Glutamatergic neuron (in vitro differentiated cells): ENCODE measurements around the gene IKZF3. TPM values are rescaled to one million over a fixed set of nuclear protein-coding genes. Genes with fewer than 3 reads are reported as not detected.
A peak's percentile ranks its signal among the peaks of the same experiment; 100 is the strongest.
"Not testable (repeated sequence)": the region's sequence is repeated elsewhere in the genome, so short reads cannot be mapped to it uniquely, and the experiment has no call there.

Source experiments
- DNase-seq: peaks from one replicate; pipeline ENCODE4 v3.0.0; 2022
- H3K27ac Mint-ChIP-seq: one replicate; pipeline ENCODE4 v1.8.0; 2020; ENCODE audit warnings: mild to moderate bottlenecking, mixed read lengths, inconsistent platforms; ENCODE audit not compliant: unreplicated experiment
- H3K27me3 Mint-ChIP-seq: one replicate; pipeline ENCODE4 v1.8.0; 2020; ENCODE audit warnings: mild to moderate bottlenecking, moderate library complexity, mixed read lengths, inconsistent platforms; ENCODE audit not compliant: unreplicated experiment
- H3K36me3 Mint-ChIP-seq: one replicate; pipeline ENCODE4 v1.8.0; 2020; ENCODE audit warnings: mild to moderate bottlenecking, mixed read lengths, inconsistent platforms; ENCODE audit not compliant: unreplicated experiment
- H3K4me1 Mint-ChIP-seq: one replicate; pipeline ENCODE4 v1.8.0; 2020; ENCODE audit warnings: mild to moderate bottlenecking, low read depth, mixed read lengths, inconsistent platforms; ENCODE audit not compliant: unreplicated experiment
- H3K4me3 Mint-ChIP-seq: one replicate; pipeline ENCODE4 v1.8.0; 2020; ENCODE audit warnings: mild to moderate bottlenecking, mixed read lengths, inconsistent platforms; ENCODE audit not compliant: unreplicated experiment
- H3K9me3 Mint-ChIP-seq: one replicate; pipeline ENCODE4 v1.8.0; 2020; ENCODE audit warnings: mild to moderate bottlenecking, moderate library complexity, mixed read lengths, inconsistent platforms; ENCODE audit not compliant: unreplicated experiment
- CTCF ChIP-seq: fragments of 200-600 bp; sonication (generic); IDR thresholded peaks from one replicate; pipeline ENCODE4 v1.5.0; 2021; ENCODE audit not compliant: partially characterized antibody, unreplicated experiment
- microRNA-seq: library from miRNA; unstranded; fragments of <30 nt; microRNA quantifications from one replicate; pipeline ENCODE4, GENCODE V29; 2020; ENCODE audit not compliant: unreplicated experiment
- total RNA-seq: library from RNA; stranded (reverse); fragmentation: NEBNext Ultra II Directional; extraction: Animal tissue kit (Norgen Biotek cat#: 25700); gene quantifications from one replicate; pipeline ENCODE4 v1.2.1, GENCODE V29; 2021; ENCODE audit not compliant: unreplicated experiment

Gene IKZF3
- total RNA-seq, 1 donor from 2014 or later, result not detected

- Mint-ChIP-seq H3K4me1 (peaks cover 14% of the 10 kb centered on the region), H3K27me3 (peaks cover 4% of the 10 kb centered on the region), H3K9me3 (peaks cover 11% of the 10 kb centered on the region), H3K4me3 (no peak overlapping the region), H3K27ac (no peak overlapping the region), H3K36me3 (no peaks in the 10 kb centered on the region)
- DNase-seq, result no peak
- no peak for TF ChIP-seq CTCF
Observed at GRCh38 chr17:39711851-39712250, 152.3 kb downstream of the IKZF3 start.

DNA sequence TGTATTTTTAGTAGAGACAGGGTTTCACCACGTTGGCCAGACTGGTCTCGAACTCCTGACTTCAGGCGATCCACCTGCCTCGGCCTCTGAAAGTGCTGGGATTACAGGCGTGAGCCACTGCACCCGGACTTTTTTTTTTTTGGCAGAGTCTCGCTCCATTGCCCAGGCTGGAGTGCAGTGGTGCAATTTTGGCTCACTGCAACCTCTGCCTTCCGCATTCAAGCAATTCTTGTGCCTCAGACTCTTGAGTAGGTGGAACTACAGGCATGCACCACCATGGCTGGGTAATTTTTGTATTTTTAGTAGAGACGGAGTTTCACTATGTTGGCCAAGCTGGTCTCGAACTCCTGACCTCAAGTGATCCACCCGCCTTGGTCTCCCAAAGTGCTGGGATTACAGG lies 153.0 kb downstream of the IKZF3 start:
- H3K36me3 Mint-ChIP-seq, H3K27me3 Mint-ChIP-seq, DNase-seq, H3K4me3 Mint-ChIP-seq, H3K27ac Mint-ChIP-seq: not testable (repeated sequence)
- Mint-ChIP-seq H3K9me3 (peaks cover 11% of the 10 kb centered on the region), H3K4me1 (peaks cover 14% of the 10 kb centered on the region)

- H3K4me1 Mint-ChIP-seq, result peaks cover 14% of the 10 kb centered on the region
- H3K36me3 Mint-ChIP-seq, result no peaks in the 10 kb centered on the region
- H3K9me3 Mint-ChIP-seq, result peaks cover 11% of the 10 kb centered on the region
- TF ChIP-seq CTCF, result no peak
- H3K4me3 Mint-ChIP-seq, result no peak overlapping the region
- no peak for DNase-seq
- H3K27me3 Mint-ChIP-seq, result peaks cover 2% of the 10 kb centered on the region
- H3K27ac Mint-ChIP-seq, result peak overlapping the region; percentile 43
Observed at GRCh38 chr17:39709998-39710964, 153.8 kb downstream of the IKZF3 start.

DNA sequence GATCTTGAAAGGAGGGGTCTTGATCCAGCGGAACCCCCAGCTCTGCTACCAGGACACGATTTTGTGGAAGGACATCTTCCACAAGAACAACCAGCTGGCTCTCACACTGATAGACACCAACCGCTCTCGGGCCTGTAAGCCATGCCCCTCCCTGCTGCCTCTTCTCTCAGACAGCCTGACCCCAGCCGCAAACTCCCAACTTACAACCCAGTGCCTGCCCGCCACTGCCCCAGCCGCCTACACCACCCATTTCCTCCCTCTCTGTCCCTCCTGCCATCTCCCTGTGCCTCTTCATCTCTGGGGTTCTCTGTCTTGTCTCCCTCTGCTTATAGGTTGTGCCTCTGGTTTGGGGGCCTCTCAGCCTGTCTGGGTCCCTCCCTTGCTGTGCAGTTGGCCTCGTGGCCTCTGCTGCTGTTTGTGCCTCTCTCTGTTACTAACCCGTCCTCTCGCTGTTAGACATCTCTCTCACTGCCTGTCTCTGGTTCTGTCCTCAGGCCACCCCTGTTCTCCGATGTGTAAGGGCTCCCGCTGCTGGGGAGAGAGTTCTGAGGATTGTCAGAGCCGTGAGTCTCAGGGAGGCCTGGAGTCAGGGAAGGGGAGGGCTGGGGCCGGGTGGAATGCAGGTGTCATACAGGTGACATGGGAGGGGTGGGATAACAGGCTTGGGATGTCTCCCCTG lies 154.7 kb downstream of the IKZF3 start:
- no peak for DNase-seq
- H3K27me3 Mint-ChIP-seq, result peaks cover 2% of the 10 kb centered on the region
- H3K27ac Mint-ChIP-seq, result peak overlapping the region; percentile 81
- H3K4me1 Mint-ChIP-seq, result peaks cover 14% of the 10 kb centered on the region
- no peak for TF ChIP-seq CTCF
- no peaks in the 10 kb centered on the region for H3K36me3 Mint-ChIP-seq
- H3K9me3 Mint-ChIP-seq, result peaks cover 11% of the 10 kb centered on the region
- peak overlapping the region; percentile 81 for H3K4me3 Mint-ChIP-seq

Small RNA genes lying within 50 kb of the gene (microRNA-seq; reads per million reads assigned to microRNA genes)
- 2.1 reads per million, percentile 13 among the genes with 10 or more reads in this experiment for gene MIR4728

Other genes starting within 250 kb of the IKZF3 start
- gene PPP1R1B, start 237.4 kb downstream of the IKZF3 start, total RNA-seq, result not detected
- 48.0 TPM for gene STARD3, start 227.2 kb downstream of the IKZF3 start, total RNA-seq
- gene TCAP, start 199.0 kb downstream of the IKZF3 start, total RNA-seq, result 2.3 TPM
- not detected for gene PNMT, start 195.9 kb downstream of the IKZF3 start, total RNA-seq
- 10.7 TPM for gene PGAP3, start 176.3 kb downstream of the IKZF3 start, total RNA-seq
- 14.5 TPM for gene ERBB2, start 164.2 kb downstream of the IKZF3 start, total RNA-seq
- 52.2 TPM for gene MIEN1, start 133.8 kb downstream of the IKZF3 start, total RNA-seq
- not detected for gene GRB7, start 126.4 kb downstream of the IKZF3 start, total RNA-seq
- gene ZPBP2, start 3.9 kb upstream of the IKZF3 start, total RNA-seq, result not detected
- 28.5 TPM for gene GSDMB, start 54.3 kb upstream of the IKZF3 start, total RNA-seq
- 70.9 TPM for gene ORMDL3, start 63.3 kb upstream of the IKZF3 start, total RNA-seq
- gene LRRC3C, start 63.4 kb upstream of the IKZF3 start, total RNA-seq, result not detected
- gene GSDMA, start 98.7 kb upstream of the IKZF3 start, total RNA-seq, result not detected
- gene PSMD3, start 116.5 kb upstream of the IKZF3 start, total RNA-seq, result 113 TPM
- not detected for gene CSF3, start 151.1 kb upstream of the IKZF3 start, total RNA-seq
- gene MED24, start 190.1 kb upstream of the IKZF3 start, total RNA-seq, result 172 TPM
- gene THRA, start 198.7 kb upstream of the IKZF3 start, total RNA-seq, result 17.6 TPM
- 1.3 TPM for gene NR1D1, start 236.3 kb upstream of the IKZF3 start, total RNA-seq